Measurements from ENCODE around the gene HLA-G. TPM values are rescaled to one million over a fixed set of nuclear protein-coding genes. Genes with fewer than 3 reads are reported as not detected.
A peak's percentile ranks its signal among the peaks of the same experiment; 100 is the strongest.

The HLA-G gene
- total RNA-seq, 4 donors from 2014 or later: not detected

DNA sequence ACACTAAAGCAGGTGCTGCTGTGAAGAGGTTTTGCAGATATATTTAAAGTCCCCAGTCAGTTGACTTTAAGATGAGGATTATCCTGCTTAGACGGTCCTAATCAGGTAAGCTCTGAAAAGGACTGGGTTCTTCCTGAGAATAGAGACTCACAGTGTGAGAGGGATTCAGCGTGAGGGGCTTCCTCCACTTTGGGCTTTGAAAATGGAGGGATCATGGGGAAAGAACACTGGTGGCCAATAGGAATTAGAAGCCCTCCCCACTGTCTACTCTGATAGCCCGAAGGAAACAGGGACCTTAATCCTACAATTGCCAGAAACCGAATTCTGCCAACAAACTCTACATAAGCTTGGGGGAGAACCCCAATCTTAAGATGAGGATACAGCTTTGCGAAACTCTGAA is 29.7 kb upstream of the HLA-G start:
- intact Hi-C loops (cut with DNase I): no loop called here
- Histone ChIP-seq H3K4me1 (peaks cover 0 to 5% (median 2%) of the 10 kb centered on the region in 4 donors), H3K27ac (replicated peaks in 1 of 4) (no peak overlapping the region), H3K36me3 (no peaks in the 10 kb centered on the region), H3K27me3 (peaks cover 0 to 35% (median 0%) of the 10 kb centered on the region in 4 donors), H3K9me3 (no peaks in the 10 kb centered on the region), H3K4me3 (no peak overlapping the region)
- TF ChIP-seq POLR2A (IDR thresholded peaks at IDR 0.05; ENCODE audit: low read depth) (no peak), POLR2AphosphoS5 (IDR thresholded peaks at IDR 0.05) (no peak), EP300 (IDR thresholded peaks at IDR 0.05) (no peak), CTCF (IDR thresholded peaks at IDR 0.05) (no peak)
- DNase-seq (ENCODE audit: extremely low spot score): no peak
- 75% methylated on average over 5 of the region's 5 CpGs for WGBS

- 94% methylated on average over 10 of the region's 24 CpGs for WGBS
- no peak for DNase-seq (ENCODE audit: extremely low spot score)
- intact Hi-C loops (cut with DNase I): no loop called here
- Histone ChIP-seq H3K27me3 (peaks cover 0 to 17% (median 0%) of the 10 kb centered on the region in 4 donors), H3K4me1 (no peaks in the 10 kb centered on the region), H3K4me3 (no peak overlapping the region), H3K27ac (replicated peaks in 1 of 4) (no peak overlapping the region), H3K9me3 (no peaks in the 10 kb centered on the region), H3K36me3 (no peaks in the 10 kb centered on the region)
- TF ChIP-seq EP300 (IDR thresholded peaks at IDR 0.05): no peak
- no peak for TF ChIP-seq POLR2AphosphoS5 (IDR thresholded peaks at IDR 0.05)
Measured at GRCh38 chr6:29800254-29800653, 27.4 kb upstream of the HLA-G start.

- Histone ChIP-seq H3K36me3 (no peaks in the 10 kb centered on the region), H3K4me3 (no peak overlapping the region), H3K4me1 (no peaks in the 10 kb centered on the region), H3K9me3 (no peaks in the 10 kb centered on the region), H3K27me3 (peaks cover 0 to 12% (median 0%) of the 10 kb centered on the region in 4 donors), H3K27ac (replicated peaks in 1 of 4) (no peak overlapping the region)
- intact Hi-C loops (cut with DNase I): no loop called here
- DNase-seq (ENCODE audit: extremely low spot score): no peak
- TF ChIP-seq EP300 (IDR thresholded peaks at IDR 0.05) (no peak), POLR2AphosphoS5 (IDR thresholded peaks at IDR 0.05) (no peak), POLR2A (IDR thresholded peaks at IDR 0.05; ENCODE audit: low read depth) (no peak), CTCF (IDR thresholded peaks at IDR 0.05) (no peak)
- 91% methylated on average over 3 of the region's 3 CpGs for WGBS
Measured at GRCh38 chr6:29806387-29806786, 21.2 kb upstream of the HLA-G start.

DNA sequence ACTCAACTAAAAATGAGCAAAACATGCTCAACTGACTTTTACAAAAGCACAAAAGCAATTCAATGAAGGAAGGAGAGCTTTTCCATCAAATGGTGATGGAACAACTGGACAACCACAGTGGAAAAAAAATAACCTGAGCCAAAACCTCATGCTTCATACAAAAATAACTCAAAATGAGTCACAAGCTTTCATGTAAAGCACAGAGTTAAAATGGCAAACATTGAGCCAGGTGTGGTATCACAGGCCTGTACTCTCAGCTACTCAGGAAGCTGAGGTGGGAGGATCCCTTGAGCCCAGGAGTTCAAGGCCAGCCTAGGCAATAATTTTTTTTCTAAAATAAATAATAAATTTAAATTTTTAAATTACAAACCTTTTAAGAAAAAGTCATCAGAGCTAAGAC is 18.4 kb upstream of the HLA-G start:
- Histone ChIP-seq H3K9me3 (no peaks in the 10 kb centered on the region), H3K4me1 (no peaks in the 10 kb centered on the region), H3K27me3 (peaks cover 0 to 9% (median 0%) of the 10 kb centered on the region in 4 donors), H3K27ac (replicated peaks in 1 of 4) (no peak overlapping the region), H3K36me3 (no peaks in the 10 kb centered on the region), H3K4me3 (no peak overlapping the region)
- DNase-seq (ENCODE audit: extremely low spot score): peak; percentile 34
- TF ChIP-seq POLR2A (IDR thresholded peaks at IDR 0.05; ENCODE audit: low read depth) (no peak), POLR2AphosphoS5 (IDR thresholded peaks at IDR 0.05) (no peak), CTCF (IDR thresholded peaks at IDR 0.05) (no peak), EP300 (IDR thresholded peaks at IDR 0.05) (no peak)
- intact Hi-C loops (cut with DNase I): no loop called here

GRCh38 chr6:29810371-29810770 is 17.3 kb upstream of the HLA-G start:
- peak; percentile 31 for DNase-seq (ENCODE audit: extremely low spot score)
- Histone ChIP-seq H3K9me3 (no peaks in the 10 kb centered on the region), H3K36me3 (no peaks in the 10 kb centered on the region), H3K27ac (replicated peaks in 1 of 4) (no peak overlapping the region), H3K27me3 (peaks cover 0 to 9% (median 0%) of the 10 kb centered on the region in 4 donors), H3K4me1 (no peaks in the 10 kb centered on the region), H3K4me3 (no peak overlapping the region)
- intact Hi-C loops (cut with DNase I): no loop called here
- TF ChIP-seq CTCF (IDR thresholded peaks at IDR 0.05) (no peak), EP300 (IDR thresholded peaks at IDR 0.05) (no peak), POLR2A (IDR thresholded peaks at IDR 0.05; ENCODE audit: low read depth) (no peak), POLR2AphosphoS5 (IDR thresholded peaks at IDR 0.05) (no peak)
- WGBS: 57% methylated on average over 2 of the region's 2 CpGs
